CD1c-positive myeloid dendritic cell (primary cell): ENCODE results near the gene TECTB.

ENCODE experiments used
- DNase-seq: peaks from one replicate; pipeline ENCODE4 v3.0.0-alpha.2; 2016; ENCODE audit errors: extremely low spot score

The TECTB gene

DNA sequence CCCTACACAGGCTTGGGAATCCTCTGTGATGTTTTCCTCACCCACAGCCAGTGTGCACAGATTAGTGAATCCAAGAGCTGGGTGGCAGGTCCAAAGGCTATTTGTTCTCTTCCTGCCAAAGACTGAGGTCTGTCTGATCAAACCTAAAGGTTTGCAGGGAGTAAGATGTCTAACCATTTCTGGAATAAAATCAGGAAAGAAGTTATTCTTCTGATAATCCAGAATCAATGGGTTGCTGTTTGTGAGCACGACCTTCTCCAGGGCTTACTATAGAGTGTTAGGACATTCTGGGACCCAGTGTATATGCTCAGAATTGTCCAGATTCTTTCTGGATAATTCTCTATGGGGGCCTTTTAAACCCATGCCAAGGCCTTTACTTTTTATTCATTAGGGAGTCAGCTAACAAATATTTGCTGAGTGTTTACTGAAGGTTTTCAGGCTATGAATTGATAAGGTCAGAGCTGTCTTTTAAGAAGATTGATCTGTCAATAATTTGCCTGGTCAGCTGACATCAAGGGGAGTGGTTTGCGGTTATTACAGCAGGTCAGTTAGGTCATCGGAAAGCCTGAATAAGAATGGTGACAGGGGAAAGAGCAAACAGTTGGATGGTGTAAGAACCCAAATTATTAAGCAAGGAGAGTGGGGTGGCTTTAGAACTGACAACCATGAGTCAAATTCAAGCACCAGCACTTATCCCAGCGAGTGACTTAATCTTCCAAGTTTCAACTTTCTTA is 7.5 kb upstream of the TECTB start:
- no peak for DNase-seq

DNA sequence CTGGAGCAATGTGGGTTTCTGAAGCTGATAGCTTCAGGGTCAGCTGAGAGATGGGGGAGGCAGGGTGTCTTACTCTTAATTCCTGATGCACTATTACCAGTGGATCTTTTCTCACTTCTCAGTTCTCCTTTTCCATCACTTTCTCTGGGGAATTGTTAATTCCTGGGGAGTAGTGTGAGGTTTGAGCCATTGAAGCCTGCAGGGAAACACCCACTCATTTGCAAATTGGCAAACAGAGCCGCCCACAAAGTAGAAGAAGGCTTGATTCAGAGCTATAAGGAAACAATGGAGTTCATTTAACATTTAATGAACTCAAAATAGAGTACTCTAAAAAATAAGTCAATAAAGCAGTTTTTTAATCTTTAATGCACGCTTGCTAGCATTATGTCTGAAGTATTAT is 4.3 kb upstream of the TECTB start:
- DNase-seq, result peak; percentile 3

DNA sequence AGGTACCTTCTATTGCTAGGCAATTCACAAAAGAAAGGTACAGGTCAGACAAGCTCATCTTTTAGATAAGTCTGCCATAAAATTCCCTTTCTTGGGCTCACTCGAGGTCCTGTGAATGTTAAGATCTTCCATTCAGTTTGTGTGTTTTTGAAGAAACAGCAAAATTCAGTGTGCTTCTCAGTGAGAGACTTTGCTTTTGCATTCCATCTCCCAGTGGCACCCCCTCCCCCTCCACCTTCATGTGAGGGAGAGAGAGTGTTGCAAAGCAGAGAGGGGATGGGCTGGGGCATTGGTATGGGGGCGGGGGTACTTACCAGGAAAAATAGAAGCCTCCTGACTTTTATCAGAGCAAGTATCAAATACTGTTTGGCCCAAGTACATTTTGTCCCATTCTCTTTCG is 3.8 kb upstream of the TECTB start:
- no peak for DNase-seq

DNA sequence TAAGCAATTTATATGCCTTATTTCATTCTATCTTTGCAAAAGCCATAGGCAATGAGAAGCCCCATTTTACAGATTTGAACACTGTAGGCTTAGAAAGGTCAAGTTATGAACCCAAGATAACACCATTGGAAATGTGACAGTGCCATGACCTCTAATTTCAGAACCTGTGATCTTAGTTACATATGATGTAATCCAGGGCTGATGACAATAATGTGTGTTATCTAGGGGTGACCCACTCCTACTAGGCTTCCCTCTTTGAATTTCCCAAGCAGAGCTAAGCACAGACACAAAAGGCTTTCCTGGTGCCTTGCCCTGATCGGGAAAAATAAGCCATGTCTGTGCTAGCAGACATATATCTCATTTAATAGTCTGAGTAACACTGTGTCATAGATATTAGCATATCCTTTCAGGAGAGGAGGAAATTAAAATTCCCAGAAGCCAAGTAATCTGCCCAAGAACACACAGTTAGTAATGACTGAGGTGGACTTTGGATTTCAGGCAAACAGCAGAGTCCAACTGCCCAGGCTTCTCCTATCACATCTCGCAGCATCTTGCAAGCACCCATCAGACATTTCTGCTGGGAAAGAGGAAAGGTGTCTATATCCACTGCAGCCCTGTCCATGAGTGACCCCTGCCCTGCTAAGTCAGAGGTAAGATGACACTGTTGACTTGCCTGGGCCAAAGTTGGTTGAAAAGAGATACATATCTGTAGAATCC is 2.8 kb upstream of the TECTB start:
- DNase-seq, result no peak

DNA sequence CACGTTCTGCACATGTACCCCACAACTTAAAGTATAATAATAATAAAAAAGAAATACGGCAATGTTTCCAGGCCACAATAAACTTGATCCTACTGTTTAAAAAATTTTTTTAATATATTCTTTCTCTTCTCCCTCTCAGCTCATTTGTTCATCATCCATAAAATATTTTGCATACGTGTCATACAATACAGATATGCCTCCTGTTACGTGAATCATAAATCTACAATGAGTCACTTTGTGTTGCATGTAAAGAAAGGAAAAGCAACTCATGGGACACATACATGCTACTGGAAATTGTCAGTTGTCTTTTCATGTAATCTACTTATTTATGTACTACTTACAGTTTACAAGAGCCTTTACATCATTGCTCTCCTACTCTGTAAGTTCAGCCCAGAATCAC is 1.1 kb upstream of the TECTB start:
- DNase-seq, result no peak

DNA sequence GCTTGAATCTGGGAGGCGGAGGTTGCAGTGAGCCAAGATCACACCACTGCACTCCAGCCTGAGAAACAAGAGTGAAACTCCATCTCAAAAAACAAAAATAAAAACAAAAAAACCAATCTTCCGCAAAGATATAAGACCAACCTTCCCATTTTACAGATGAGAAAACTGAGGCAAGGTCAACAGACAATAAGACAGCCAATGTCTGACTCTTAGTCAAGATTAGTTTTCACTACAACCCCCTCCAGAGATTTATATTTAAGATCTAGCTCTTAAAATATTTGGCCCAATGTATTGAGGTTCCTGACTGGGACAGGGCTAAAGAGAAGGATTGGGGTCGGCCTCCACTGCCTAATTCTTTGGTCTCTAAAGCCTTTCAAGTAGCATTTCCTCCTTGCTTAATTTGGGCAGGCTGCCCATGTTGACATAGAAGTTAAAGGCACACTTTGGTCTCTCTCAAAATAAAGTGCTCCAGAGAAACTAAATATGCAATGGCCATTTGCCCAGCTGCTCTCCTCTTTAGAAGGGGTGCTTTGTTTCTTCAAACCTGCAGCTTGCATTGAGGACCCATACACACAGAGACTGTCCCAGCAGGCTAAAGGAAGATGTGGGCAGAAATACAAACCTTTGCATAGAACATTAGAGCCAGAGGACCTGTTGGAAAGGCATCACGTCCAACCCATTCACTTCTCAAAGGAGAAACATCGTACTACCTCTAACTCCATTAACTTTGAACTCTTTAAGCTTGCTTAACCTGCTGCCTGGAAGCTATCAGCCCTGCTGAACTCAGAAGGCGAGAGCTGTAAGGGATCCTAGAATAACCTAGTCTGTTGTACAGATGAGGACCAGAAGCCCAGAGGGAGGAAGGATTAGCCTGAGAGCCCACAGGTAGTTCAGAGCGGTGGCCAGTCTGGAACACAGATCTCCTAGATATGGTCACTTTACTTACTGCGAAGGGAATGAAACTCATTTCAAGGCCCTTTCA is 3.9 kb downstream of the TECTB start:
- DNase-seq, result no peak

DNA sequence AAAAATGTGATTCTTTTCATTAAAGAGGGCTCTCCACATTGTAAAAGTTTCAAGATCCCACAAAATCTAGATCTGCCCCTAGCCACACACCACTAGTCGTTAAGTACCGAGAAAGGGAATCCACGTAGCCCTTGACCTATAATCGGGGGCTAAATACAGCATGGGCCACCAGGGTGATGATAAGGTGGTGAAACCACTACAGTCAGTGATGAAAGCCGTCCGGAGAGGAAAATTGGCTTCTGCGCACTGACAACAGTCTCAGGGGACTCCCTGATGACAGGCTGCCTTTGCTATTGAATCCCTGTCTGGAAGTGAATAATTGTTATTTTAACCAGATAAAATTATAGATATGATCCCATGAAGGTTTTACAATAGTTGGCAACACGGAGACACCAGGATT is 4.6 kb downstream of the TECTB start:
- DNase-seq, result no peak

DNA sequence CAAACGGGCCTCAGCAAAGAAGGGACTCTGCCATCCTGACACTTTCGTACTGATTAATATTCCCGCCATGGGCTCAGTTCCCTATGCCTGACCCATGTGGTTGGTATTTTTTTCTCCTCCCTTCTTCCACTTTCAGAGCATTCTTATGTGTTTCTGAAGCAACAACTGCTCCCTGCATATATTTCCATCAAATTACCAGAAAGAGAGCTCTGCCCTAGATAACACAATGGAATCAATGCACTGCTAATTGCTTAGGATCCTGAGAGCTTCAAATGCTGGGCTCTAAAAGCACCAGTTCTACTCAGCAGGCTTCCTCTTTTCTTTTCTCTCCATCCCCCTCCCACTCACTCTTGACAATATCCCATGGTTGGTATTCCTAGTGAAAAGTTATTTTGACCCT is 5.3 kb downstream of the TECTB start:
- DNase-seq, result no peak

DNA sequence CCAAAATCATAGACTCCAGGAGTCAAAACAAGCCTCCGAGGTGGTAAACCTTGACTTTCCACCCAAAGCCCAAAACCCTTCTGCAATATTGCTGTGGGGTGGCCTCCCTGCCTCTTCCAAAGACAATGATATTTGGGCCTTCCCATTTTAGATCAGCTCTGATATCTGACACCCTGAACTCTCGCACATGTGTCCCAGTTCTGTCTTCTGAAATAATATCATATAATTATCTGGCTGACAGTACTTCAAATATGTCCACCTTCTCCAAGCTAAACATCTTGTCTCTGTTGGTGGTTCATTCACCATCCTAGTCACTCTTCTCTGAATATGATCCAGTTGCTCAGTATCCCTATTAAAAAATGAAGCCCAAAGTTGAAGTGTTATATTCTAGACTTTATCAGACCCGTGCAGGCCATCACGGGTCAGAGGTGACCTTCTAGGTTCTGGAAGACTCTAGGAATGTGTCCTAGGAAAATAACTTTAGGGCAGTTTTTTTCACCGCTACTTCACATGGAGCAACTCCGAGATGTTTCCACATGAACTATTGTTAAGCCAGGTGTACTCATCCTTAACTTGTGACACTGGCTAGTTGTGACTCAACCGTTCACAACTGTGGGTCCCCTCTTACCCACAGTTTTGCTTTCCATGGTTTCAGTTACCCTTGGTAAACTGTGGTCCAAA is 6.3 kb downstream of the TECTB start:
- no peak for DNase-seq

DNA sequence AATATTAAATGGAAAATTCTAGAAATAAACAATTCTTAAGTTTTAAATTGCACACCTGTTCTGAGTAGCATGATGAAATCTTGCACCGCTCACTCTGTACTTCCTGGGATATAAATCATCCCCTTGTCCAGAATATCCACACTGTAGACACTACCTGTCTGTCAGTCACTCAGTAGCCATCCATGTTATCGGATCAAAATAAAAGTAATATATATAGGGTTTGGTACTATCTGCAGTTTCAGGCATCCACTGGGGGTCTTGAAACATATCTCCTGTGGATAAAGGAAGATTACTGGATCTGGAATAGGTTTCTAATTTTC is 6.8 kb downstream of the TECTB start:
- DNase-seq, result no peak

DNA sequence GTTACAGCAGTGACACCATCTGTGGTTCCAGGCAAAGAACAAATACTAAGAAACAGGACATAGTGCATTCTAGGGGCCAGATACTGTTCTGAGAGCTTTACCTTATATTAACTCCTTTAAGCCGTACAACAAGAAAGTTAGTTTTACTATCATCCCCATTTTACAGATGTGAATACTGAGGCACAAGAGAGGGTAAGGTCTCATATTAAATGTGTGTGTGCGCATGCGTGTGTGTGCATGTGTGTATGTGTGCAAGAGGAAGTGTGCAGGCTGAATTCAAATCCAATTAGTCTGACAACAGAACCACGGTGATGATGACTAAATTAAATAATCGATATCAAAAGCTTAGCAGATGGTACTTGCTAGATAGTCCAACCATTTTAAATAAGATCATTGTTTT is 11.0 kb downstream of the TECTB start:
- DNase-seq, result no peak

DNA sequence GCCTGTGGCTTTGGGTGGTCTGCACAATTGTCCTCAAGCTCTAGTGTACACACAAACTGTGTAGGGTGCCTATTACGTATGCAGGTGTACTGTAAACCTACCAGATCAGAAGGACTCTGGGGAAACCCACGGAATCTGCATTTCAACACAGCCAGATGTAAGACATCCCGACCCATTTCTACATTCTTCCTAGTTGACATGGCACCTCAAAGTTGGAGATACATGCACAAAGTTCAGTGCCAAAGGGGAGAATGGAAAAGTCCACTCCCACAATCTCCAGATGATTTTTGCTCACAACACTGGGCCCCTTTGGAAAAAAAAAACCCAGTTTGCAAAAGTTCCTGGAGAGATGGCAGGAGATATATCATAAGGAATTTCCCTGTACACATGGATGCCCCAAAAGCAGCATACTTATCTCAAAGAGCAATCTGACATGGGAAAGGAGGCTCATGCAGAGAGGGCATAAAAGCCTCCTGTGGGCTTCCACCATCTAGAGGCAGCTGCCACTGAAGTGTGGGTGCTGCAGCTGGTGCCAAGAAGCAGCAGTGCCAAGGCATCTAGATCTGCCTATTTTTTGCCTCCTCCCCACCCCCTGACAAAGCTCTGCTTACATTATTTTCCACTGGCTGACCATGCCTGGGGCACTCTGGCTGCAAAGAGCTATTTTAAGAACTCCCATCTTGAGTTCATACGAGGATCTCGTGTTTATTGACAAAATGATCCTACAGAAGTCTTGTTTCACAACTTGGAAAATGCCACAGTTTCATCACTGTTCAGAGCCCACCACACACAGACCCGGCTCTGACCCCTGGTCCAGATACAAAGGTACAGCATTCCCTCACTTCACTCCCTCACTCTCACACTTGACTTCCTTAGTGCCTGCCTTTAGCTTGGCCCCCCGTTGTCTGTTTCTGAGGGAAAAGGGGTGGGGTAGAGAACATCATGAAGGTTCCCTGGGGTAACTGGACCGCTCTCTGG is 12.9 kb downstream of the TECTB start:
- DNase-seq, result no peak

DNA sequence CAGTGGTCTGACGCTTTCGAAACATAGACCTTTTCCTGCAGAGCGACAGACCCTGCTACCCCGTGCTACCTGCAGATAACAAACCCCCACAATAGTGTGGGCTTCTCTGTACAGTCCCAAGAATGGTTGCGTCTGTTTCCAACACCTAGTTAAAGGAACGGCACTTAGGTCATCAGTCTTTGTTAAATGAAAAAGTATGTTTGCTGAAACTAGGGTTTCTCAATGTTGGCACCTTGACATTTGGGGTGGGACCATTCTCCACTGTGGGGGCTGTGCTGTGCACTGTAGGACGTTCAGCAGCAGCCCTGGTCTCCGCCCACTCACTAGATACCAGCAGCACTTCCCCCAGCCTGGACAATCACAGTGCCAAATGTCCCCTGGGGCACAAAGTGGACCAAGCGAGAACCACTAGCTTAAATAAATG is 13.7 kb downstream of the TECTB start:
- DNase-seq, result no peak

DNA sequence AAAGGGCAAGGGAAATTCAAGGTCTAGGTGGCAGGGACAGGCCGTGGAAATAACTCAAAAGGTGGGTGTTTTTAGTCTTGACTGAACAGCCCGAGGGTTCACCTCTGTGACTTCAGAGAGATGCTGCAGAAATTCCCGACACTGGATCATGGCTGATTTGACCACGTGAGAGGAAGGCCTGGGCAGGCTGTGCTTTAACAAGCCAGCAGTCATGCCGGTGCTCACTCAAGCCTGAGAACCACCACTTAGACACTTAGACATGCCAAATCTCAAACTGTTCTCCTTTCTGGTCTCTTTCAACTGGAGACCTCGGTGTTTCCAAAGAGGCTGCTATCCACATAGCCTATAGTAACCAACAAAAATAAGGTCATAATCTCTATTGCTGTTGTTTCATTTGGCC is 15.4 kb downstream of the TECTB start:
- DNase-seq, result no peak

DNA sequence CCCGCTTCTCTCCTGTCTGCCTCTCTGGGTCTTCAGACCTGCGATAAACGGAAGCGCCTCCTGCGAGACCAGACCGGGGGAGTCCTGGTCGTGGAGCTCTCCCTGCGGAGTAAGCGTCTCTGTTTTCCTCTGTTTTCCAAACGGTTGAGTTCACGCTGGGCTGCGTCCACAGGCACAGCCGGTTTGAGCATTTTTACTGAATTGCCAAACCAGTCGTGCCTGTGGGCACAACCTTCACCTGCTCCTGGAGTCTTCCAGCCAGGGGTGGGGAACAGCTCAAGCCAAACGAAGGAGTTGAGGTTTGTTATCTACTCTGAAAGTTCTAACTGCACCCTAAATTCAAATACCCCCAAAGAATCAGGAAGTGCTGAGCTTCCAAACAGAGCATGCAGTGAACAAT is 16.3 kb downstream of the TECTB start:
- DNase-seq, result no peak

DNA sequence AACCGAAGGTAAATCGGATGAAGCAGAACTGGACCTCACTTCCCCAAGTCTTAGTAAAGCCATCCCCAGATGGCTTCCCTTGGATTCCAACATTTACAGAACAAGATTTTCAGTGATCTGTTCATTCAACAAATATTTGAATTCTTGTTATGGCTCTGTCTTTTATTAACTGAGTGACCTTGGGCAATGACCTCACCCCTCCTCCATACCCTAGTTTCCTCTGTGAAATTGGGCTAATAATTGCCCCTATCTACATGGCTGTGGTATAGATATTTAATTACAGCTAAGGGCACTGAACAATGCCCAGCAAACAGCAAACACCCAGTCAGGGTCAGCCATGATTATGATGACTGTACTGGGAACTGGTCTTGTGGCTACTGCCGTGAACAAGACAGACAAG is 19.1 kb downstream of the TECTB start:
- DNase-seq, result no peak

DNA sequence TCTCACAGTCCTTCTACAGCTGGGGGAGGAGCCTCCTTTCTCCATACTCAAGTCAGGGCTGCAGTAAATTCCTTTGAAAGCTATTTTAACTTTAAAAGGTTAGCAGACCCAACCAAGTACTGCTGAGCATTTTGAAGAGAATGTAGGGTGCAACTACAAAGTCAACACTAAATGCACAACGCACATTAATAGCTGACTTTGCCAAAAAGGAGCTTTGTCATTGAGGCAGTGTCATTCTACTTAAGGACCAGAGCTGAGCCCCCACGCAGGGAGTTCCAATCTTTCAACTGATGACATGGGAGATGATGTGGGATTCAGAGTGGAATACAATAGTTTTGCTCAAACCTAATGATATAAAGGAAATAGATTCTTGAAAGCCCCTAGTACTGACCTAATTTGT is 20.3 kb downstream of the TECTB start:
- DNase-seq, result no peak

DNA sequence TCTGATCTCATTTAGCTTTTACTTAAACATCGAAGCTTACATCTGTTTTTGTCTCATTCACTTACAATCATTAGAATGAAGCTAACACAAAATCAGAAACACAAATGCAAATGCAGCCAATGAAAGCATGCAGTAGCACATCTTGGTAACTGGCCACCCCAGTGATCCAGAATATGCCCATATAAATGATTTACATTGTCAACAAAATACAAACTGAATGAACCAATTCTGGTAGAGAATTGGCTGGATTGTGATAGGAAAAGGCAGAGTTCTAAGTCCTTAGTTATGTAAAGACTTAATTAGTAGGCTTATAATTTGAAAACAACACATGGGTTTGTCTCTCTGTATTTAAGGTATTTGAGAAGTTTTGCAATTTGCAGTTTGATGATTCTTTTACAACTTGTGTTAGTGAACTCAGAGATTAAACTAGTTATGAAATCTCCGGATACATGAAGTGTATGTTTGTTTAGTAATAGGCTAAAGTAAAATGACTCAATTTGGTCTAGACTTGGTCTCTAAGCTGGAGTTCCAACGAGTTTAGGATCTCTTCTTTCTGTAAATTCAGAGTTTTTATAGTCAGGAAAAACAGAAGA is 21.2 kb downstream of the TECTB start:
- no peak for DNase-seq

DNA sequence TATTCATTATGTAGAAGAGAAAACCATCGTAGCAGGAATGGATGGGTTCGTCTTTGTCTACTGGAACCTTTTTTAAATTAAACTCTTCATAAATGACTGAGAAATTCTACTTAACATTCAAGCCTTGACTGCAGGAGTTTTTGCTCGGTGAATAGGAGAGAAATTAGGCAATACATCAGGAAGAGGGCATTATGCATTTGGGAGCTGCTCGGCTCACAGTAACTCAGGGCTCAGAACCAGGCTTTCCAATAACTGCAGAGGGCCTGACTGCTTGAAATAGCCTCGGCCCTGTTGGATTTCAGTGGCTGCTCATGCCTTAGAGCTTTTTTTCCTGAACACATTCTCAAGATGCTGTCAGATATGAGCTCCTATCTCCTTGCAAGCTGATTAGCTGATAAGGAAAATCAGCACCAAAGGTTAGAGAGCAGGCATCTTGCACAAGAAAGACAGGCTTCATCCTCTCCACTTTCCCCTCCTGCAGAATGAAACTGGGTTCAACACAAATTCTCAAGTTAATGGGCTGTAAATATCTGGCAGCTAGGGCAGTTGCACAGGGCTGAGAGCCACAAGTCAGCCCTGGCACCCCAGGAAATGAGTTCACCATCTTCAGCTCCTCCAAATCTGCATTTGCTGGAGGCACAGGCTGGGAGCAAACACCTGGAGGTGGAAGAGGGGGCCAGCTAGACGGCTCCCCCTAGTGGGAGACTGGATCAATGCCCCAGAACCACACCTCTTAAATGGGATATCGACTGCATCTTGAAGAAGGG is 24.3 kb downstream of the TECTB start:
- peak; percentile 30 for DNase-seq

DNA sequence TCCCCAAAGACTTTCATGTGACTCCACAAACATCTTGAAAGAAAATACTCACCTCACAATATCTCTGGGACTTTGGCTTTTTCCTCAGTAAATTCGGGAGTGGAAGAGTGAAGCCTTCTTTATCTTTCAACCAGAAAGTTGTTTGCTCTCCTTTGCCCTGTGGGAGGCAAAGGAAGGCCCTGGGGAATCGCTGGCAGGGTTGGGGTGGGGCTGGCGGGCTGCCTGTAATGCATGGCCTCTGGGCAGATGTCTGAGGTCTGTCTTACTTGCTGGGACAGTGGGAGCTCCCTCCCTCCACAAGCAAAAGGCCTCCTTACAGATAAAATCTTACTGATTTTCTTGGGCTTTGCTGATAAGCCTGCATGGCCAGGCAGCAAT is 24.9 kb downstream of the TECTB start:
- no peak for DNase-seq
